Amniotic epithelial cell (primary cell): ENCODE measurements around the gene CYP27C1.
"Not testable (repeated sequence)": the region's sequence is repeated elsewhere in the genome, so short reads cannot be mapped to it uniquely, and the experiment has no call there.

Source experiments
- DNase-seq: peaks from one replicate; pipeline ENCODE4 v3.0.0-alpha.2; 2010; ENCODE audit warnings: low read depth

Gene CYP27C1

GRCh38 chr2:127170452-127171197 is 49.5 kb downstream of the CYP27C1 start:
- no peak for DNase-seq

- no peak for DNase-seq
Observed at GRCh38 chr2:127170021-127170420, 50.1 kb downstream of the CYP27C1 start.

GRCh38 chr2:127169066-127169660 is 50.9 kb downstream of the CYP27C1 start:
- DNase-seq = no peak

GRCh38 chr2:127166231-127166860 is 53.8 kb downstream of the CYP27C1 start:
- no peak for DNase-seq

- no peak for DNase-seq
Observed at GRCh38 chr2:127165539-127165935, 54.6 kb downstream of the CYP27C1 start.

GRCh38 chr2:127164761-127165538 is 55.1 kb downstream of the CYP27C1 start:
- DNase-seq = no peak

- no peak for DNase-seq
Observed at GRCh38 chr2:127163921-127164320, 56.2 kb downstream of the CYP27C1 start.

GRCh38 chr2:127163090-127163406 is 57.1 kb downstream of the CYP27C1 start:
- DNase-seq = not testable (repeated sequence)

GRCh38 chr2:127162261-127163089 is 57.6 kb downstream of the CYP27C1 start:
- no peak for DNase-seq

GRCh38 chr2:127161176-127162136 is 58.6 kb downstream of the CYP27C1 start:
- no peak for DNase-seq

- DNase-seq = no peak
Observed at GRCh38 chr2:127160676-127161075, 59.4 kb downstream of the CYP27C1 start.

- DNase-seq = no peak
Observed at GRCh38 chr2:127159543-127159942, 60.6 kb downstream of the CYP27C1 start.

- no peak for DNase-seq
Observed at GRCh38 chr2:127158614-127159290, 61.3 kb downstream of the CYP27C1 start.

- no peak for DNase-seq
Observed at GRCh38 chr2:127157651-127158485, 62.2 kb downstream of the CYP27C1 start.

- no peak for DNase-seq
Observed at GRCh38 chr2:127157114-127157513, 63.0 kb downstream of the CYP27C1 start.

- peak; percentile 70 for DNase-seq
Observed at GRCh38 chr2:127155947-127156346, 64.2 kb downstream of the CYP27C1 start.

GRCh38 chr2:127155028-127155581 is 65.0 kb downstream of the CYP27C1 start:
- peak; percentile 32 for DNase-seq

GRCh38 chr2:127154396-127154795 is 65.7 kb downstream of the CYP27C1 start:
- DNase-seq = no peak

GRCh38 chr2:127153691-127154158 is 66.4 kb downstream of the CYP27C1 start:
- peak; percentile 86 for DNase-seq
